Fibroblast of skin of left biceps (primary cell): ENCODE results near the gene MTCP1.
A peak's percentile ranks its signal among the peaks of the same experiment; 100 is the strongest.

Source experiments
- DNase-seq, 2 experiments: peaks; one replicate each; pipeline ENCODE4 v3.0.0-alpha.2; 2013; ENCODE audit warnings: low read depth in 2 of 2

Gene MTCP1

GRCh38 chrX:155053656-155054055, 17.3 kb downstream of the MTCP1 start:
- no peak for DNase-seq

DNA sequence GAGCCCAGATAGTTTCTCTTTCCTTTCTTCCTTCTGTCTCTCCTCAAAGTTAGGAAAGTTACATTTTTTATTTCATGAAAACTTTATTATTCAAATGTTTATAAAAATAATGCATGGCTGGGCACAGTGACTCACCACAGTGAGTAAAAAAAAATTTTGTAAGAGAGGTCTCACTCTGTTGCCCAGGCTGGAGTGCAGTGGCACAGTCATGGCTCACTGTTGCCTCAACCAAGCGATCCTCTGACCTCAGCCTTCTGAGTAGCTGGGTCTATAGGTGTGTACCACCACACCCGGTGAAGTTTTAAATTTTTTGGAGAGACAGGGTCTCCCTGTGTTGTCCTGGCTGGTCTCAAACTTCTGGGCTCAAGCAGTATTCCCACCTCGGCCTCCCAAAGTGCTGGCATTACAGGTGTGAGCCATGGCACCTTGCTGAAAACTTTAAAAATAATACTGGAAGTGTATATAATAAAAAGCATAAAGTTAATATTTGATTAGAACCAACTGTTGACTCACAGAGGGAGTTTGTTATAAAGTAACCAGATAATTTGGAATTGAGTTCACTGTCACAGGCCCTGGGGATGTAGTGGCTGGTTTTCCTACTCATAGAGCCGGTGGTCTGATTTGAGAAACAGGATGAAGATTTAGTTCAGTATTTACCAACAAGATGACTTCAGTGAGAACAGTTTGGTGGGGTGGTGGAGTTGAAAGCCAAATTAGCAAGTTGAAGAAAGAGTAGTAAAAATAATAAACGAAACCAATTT, 18.0 kb downstream of the MTCP1 start:
- DNase-seq: no peak

DNA sequence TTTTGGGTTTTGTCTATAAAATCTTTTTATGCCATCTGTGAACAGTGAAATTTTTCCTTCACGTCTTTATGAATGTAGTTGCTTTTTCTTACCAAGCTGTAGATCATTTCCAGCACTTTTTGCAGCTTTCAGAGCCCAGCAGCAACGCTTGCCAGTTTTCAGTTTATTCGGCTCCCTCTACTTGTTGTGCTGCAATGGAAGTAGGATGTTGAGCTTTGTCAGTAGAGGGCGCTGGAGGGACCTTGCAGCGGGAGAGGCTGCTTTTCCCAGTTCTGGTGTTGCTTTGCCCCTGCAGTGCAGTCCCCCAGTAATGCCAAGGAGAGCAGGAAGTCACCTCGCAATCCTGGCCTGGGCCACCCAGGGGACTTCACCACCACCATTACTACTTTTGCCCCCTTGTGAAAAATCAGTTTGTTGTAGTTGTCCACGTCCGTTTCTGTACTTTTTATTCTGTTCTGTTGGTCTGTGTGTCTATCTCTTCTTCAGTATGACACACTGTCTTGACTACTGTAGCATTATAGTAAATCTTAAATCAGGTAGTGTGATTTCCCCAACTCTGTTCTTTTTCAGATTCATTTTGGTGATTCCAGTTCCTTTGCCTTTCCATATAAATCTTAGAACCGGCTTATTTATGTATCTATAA, 21.8 kb downstream of the MTCP1 start:
- DNase-seq: no peak

GRCh38 chrX:155046811-155047528, 24.0 kb downstream of the MTCP1 start:
- no peak for DNase-seq

DNA sequence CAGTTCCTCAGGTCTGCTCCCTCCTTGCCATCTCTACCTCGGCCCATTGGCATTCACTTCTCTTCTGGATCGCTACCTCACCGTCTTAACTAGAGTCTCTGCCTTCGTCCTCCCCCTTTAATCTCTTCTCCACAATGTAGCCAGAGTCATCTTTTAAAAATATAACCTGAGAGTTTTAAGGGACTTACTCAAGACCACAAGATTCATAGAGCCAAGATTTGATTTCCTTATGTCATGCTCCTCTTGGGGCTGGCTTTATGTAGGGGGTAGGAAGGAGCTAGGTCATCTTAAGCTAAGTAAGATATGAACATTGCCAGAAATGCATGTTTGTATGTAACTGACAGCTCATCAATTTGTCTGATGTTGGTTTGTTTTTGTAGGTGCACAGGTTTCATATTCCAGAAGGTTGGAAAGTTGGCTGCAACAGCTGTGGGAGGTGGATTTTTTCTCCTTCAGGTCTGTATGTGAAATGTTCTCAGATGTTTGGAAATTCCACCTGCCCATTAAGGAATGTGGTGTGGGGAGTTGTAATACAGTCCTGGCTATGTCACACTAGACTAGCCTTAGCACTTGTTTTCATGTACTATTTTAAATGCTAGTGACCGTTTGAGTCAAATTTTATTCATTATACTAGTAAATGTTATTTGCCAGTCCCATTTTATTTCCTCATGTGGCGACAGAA, 24.7 kb downstream of the MTCP1 start:
- DNase-seq: no peak

DNA sequence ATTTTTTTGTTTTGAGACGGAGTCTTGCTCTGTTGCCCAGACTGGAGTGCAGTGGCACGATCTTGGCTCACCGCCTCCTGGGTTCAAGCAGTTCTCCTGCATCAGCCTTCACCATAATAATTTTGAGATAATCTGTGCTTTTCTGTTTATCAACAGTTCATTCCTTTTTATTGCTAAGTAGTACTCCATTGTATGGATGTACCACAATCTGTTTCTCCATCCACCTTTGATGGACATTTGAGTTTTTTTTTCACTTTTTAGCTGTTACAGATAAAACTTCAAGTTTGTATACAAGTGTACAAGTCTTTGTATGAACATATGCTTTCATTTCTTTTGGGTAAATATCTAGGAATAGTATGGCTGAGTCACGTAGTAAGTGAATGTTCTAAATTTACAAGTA, 35.2 kb downstream of the MTCP1 start:
- no peak for DNase-seq

- DNase-seq: no peak
Measured at GRCh38 chrX:155031657-155032056, 39.3 kb downstream of the MTCP1 start.

DNA sequence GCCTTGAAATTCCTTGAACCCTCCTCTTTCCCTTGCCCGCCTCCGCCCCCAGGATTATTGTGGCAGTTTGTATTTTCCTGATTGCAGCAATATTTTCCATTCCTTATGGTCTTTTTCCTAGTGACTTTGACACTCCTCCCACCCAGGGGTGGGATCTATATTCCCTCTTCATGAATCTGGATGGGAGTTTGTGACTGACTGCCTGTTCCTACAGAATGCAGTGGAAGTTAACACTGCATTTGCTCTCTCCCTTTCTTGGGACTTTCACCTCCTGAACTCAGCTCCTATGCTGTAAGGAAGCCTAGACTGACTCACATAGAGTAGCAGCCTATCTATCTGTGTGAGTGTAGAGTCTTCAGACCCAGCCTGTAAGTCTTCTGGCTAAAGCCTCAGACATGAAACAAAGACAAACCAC, 42.1 kb downstream of the MTCP1 start:
- DNase-seq: no peak

DNA sequence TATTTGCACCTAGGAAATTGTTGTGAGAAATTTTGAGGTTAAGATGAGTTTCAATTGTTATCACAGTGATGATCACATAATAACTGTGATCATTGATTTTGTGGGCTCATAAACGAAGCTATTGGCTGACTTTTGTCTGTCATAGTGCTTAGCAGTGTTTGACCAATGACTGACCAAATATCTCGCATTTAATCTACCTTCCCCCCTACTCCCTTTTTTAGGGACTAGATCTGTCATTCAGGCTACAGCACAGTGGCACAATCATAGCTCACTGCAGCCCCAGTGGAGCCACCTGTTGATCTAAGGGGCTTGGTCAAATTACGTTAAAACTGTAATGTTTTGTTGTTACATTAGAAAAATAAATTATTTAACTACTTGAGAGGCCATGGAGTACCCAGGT, 42.8 kb downstream of the MTCP1 start:
- DNase-seq: no peak

DNA sequence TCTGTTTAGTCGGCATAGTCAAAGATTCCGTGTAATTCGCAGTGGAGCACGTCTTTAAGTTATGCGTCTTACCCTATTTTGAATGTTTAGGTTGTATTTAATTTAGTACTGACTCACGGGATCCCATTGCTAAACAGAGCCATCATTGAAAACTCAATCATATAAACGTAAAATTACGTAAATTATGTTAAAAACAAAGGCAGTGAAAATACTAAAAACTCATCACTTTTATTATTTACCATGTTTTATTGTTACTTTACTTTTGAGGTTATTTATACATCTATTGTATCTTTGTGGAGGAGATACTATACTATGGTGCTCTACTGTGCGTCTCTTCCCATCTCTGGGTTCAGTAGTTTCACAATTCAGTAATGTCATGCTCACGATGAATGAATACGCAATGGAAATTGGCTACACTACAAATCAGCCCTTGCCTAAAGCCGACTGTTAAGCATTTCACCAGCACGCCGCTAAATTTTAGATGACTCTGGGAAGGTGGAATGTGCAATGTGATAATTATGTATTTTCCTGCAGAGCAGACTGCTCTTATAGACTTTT, 43.3 kb downstream of the MTCP1 start:
- DNase-seq: peak; percentile 33 to 37

DNA sequence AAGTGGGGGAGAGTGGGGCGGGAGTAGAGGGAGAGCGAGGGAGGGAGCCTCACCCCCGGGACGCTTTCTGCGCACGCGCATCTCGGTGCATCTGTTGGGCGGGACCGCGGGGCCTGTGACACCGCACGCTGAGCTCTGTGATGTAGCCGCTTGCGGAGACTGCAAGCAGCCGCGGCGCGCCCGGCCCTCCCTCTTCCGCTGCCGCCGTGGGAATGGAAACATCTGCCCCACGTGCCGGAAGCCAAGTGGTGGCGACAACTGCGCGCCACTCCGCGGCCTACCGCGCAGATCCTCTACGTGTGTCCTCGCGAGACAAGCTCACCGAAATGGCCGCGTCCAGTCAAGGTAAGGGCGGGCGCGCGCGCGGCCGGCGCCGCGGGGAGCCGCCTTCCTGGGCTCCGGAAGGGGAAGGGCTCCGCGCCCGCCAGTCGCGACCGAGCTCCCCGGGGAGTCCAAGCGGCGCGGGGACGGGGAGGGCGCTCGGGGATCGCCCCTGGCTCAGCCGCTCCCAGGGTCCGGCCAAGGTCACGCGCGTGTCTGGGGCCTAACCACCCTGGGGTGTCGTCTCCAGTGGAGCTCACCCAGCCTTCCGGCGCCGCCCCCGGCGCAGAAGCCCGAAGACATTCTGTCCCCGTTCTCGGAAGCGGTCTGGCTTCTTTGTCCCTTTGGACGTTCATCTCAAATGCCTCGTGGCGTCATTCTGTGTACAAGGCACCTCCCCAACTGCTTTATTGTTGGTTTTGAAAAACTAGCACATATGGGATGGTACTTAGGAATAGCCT, 44.0 kb downstream of the MTCP1 start, which contains the start of gene FUNDC2:
Gene FUNDC2, plus strand, starts transcription at position 118 of the 782 bp plus-strand sequence. Its CDS starts 95 bp downstream, at position 213.
- DNase-seq: peak; percentile 77 to 80

GRCh38 chrX:155026420-155026726, 44.6 kb downstream of the MTCP1 start:
- no peak for DNase-seq

- DNase-seq: no peak
Measured at GRCh38 chrX:155023907-155024833, 46.8 kb downstream of the MTCP1 start.

DNA sequence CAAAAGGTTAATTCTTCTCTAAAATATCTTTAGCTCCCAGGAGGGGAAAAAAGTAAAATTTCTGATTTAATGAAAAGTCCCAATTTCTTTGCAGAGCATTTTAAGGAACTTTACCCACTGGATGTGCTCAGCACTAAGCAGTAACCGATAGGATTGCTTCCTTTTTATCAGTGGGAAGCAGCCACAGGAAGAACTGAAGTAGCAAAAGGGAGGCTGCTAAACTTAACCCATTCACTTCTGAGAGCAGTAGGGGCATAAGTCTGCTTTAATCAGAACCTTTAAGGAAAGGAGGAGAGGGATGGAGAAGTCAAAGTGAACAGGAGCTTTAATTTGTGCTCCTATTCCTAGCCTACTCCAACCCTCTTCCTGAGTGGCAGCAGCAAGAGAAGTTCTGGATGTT, 48.4 kb downstream of the MTCP1 start, which contains the start of gene F8:
Gene F8, minus strand, starts transcription at position 139 of the 400 bp plus-strand sequence. CDS start 171 bp downstream, outside the sequence.
- DNase-seq: no peak

DNA sequence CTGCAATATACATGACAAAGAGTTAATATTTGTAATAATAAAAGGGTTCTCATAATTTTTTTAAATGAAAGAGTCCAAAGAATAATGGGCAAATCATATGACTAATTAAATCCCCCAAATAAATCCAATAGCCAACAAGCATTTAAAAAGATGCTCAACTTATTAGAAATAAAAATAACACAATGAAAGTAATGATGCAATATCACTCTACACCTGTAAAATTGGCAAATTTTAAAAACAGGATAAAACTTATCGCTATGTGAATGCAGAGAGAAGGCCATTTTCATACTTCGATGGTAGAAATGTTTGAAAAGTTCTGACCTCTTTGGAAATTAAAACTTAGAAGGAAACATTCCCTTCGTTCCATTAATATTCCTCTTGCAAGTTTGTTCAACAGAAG, 50.3 kb downstream of the MTCP1 start:
- no peak for DNase-seq
